SKM-1 treated with dmso at 0.1 percent for 144 hours (cell line): ENCODE measurements around the gene CCDC171.

ENCODE experiments used
- DNase-seq: peaks from one replicate; lab custom pipeline; 2025; ENCODE audit not compliant: unreplicated experiment; lab: John Stamatoyannopoulos, UW

Gene CCDC171

GRCh38 chr9:15977438-15977837 lies 424.6 kb downstream of the CCDC171 start:
- DNase-seq = no peak

DNA sequence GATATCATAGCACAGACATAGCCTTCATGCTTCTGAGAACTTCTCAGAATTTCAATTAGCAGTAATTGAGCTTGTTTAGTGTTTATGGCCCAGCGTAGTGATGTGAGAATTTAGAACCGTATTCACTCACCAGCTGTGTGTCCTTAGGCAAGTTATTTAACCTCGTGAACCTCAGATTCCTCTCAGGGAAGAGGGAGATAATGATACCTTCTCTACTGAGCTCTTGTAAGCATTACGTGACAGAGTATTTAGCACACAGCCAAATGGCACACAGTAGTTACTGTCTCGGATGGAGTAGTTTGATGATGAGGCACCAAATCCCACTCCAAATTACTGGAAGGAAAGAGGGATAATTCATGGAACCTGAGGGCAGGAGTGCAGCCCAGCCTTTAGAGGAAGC lies 429.3 kb downstream of the CCDC171 start:
- no peak for DNase-seq

DNA sequence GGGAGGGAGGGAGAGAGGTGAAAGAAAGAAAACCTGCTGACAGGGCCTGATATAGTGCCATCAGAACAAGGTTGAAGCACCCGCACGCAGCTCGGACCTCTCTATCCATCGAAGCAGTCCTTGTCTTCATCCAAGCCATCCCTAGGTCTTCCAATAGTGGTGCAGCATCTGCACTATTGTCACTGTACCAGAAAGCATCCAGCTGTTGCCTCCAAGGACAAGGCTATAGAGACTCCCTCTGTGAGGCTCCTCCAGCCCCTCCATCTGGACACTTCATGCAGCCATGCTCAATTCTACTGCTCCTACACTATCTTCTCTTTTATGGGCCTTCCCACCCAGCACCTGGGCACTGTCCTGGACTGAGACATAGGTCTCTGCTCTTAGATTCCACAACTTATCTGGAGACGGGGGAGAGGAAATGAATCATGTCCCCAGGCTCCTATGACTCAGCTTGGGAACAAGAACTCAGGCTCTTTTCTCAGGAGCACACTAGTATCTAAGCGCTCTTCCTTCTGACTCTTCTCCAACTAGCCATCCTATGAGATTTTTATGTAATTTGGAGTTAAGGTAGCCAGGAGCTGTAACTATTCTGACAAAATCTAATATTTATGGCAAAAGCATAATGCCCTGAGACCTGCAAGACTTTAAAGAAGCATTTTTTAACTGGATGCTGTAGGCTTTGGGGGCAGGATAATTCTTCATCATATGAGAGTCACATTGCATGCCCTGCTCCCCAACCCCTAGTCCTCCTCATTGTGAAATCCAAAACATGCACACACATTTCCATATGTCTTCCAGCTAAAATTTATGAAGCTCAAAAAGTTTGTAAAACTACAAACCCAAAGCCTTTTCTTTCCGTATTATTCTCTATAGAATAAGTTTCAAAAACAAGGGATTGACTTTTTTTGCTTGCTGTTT lies 446.8 kb downstream of the CCDC171 start:
- DNase-seq = no peak

DNA sequence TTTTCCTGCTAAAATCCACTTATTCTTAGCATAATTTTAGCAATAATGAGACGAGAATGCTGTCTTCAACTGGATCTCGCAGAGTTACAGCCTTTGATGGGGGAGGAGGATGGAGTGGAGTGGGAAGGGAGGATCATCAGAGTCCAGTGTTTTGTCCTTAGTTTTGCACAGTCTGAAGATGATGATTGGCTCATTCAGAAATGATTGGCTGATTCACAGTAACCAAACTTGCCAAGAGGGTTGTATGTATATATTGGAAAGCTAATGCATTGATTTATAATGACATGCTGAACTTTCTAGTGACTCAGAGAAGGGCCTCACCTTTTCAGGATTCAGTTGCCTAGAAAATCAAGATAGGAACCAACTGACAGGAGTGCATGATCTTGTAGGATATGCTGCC lies 448.0 kb downstream of the CCDC171 start:
- DNase-seq = no peak

DNA sequence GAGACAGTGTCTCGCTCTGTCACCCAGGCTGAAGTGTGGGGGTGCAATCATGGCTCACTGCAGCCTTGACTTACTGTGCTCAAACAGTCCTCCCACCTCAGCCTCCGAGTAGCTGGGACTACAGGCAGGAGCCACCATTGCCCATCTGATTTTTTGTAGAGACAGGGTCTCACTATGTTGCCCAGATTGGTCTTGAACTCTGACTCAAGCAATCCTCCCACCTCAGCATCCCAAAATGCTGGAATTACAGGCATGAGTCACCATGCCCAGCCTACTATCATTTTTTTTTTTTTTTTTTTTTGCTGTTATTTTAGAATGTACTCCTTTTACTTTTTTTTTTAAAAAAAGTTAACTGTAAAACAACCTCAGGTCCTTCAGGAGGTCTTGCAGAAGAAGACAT lies 449.0 kb downstream of the CCDC171 start:
- DNase-seq = no peak

DNA sequence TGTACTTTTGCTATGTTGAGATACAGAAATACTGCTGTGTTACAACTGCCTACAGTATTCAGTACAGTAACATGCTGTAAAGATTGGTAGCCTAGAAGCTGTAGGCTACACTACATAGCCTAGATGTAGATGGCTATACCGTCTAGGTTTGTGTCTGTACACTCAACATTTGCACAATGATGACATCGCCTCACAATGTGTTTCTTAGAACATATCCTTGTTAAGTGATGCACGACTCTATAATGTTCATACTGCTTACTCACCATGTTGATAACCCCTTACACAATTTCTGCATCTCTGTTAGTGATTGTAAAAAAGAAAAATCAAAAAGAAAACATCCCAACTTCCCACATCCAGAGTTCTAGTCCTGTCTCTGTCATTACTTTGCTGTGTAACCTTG lies 450.0 kb downstream of the CCDC171 start:
- DNase-seq = no peak

- DNase-seq = no peak
These were observed 450.9 kb downstream of the CCDC171 start for GRCh38 chr9:16003785-16004184.

DNA sequence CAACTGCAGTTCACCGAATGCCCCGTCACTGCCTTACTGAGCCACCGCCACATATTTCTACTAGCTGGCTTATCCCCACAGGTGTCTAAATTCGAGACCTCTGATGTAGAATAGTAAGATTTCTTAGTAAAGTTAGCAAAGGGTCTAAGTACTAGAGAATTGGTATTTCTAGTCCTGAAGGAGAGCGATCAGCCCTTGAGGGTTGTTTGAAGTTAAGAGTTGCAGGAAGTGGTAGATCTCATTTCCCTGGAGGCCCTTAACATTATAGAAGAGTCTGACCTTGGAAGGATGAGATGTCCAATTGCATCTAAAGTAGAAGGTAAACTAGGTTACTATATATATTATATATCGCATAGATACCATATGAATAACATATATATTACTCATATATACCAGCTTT lies 451.8 kb downstream of the CCDC171 start:
- DNase-seq = no peak

DNA sequence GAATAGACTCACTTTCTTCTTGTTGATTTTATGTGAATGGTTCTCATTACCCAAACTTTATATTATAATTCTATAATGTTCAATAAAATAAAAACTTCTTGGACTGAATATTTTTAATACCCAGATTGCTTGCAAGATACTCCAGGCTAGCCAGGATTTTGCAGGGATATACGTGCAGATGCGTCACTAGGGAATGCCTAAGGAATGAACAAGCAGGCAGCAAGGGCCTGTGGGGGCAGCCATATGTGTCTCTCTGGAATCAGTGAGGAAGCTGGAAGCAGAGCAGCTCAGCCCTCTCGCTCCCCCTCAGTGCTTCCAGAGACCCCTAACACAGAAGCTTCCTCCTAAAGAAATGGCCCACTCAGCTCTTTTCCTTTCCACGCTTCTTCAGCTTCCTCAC lies 457.4 kb downstream of the CCDC171 start:
- no peak for DNase-seq

- no peak for DNase-seq
These were observed 459.8 kb downstream of the CCDC171 start for GRCh38 chr9:16012621-16013020.

DNA sequence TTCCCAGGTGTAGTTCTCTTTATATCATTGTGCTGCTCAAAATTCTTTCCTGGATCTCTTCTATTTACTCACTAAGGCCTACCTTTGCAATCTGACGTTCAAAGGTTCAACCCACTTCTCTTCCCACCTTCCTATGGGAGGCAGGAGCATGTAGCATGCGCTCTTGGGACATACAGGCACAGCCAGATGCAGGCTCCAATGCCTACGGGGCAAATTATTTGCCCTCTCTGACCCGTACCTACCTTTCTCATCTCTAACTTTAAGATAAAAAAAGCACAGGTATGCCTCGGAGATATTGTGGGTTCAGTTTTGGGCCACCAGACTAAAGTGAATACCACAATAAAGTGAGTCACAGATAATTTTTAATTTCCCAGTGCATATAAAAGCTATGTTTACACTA lies 460.5 kb downstream of the CCDC171 start:
- DNase-seq = no peak

DNA sequence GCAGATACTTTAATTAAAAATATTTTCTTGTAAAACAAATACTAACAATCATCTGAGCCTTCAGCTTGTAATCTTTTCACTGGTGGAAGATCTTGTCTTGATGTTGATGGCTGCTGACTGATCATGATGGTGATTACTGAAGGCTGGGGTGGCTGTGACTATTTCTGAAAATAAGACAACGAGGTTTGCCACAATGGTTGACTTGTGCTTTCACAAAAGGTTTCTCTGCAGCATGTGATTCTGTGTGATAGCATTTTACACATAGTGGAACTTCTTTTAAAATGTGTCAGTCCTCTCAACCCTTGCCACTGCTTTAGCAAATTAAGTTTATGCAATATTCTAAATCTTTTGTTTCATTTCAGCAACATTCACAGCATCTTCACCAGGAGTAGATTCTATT lies 461.0 kb downstream of the CCDC171 start:
- DNase-seq = no peak

DNA sequence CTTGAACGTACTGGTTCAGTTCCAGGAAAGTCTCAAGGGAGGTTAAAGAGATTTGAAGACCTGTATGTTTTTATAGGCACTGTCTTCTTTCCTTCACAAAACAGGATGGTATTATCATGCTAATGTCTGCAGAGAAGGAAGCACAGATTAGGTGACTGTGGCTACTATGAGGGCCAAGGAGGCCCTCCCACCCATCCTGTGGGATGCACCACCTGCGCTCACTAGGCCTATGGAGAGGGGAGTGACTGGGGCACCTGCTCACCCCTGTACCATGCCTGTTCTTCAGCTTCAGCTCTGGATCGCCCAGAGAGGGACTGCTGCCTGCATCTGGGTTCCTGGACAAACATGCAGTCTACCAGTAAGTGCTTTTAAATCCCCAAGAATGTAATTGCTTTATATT lies 469.4 kb downstream of the CCDC171 start:
- DNase-seq = no peak

DNA sequence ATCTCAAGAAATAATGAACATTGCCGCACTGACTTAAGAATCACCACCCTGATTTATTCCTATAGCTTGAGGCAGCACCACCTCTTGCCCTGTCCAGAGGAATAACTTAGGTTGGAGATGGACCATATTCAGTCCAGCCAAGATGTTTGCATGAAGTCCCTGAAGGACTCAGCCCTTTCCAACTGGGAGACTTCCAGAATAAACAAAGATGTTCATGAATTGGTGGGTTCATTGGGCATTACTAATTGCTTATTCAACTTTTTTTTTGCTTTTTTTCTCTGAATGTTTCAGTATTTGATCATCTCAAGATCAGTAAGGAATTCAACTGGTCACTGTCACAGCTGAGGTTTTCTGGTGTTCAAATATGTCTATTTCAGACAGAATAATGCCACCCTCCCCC lies 470.6 kb downstream of the CCDC171 start:
- no peak for DNase-seq
